ACC112 (cell line): ENCODE results near the gene ZNF800.

ENCODE experiments used
- H2AFZ ChIP-seq: fragments of 200-600 bp; sonication (generic); one replicate; pipeline ENCODE4 v1.6.0; 2017; ENCODE audit warnings: antibody characterized with exemption, low read length; ENCODE audit not compliant: unreplicated experiment
- H3K27ac ChIP-seq: fragments of 200-600 bp; sonication (generic); 2 replicates; pipeline ENCODE4 v1.5.1; 2014; ENCODE audit warnings: low read depth, mild to moderate bottlenecking, antibody characterized with exemption, low read length, moderate library complexity
- H3K27me3 ChIP-seq: fragments of 200-600 bp; sonication (generic); 2 replicates; pipeline ENCODE4 v1.6.1; 2014; ENCODE audit warnings: mild to moderate bottlenecking, antibody characterized with exemption, low read length, moderate library complexity, mixed read lengths; ENCODE audit not compliant: insufficient read depth
- H3K36me3 ChIP-seq: fragments of 200-600 bp; sonication (generic); 2 replicates; pipeline ENCODE4 v1.6.1; 2016; ENCODE audit warnings: mild to moderate bottlenecking, antibody characterized with exemption, low read length, moderate library complexity, mixed read lengths; ENCODE audit not compliant: insufficient read depth
- H3K4me1 ChIP-seq: fragments of 200-600 bp; sonication (generic); one replicate; pipeline ENCODE4 v1.6.1; 2016; ENCODE audit warnings: low read length, mixed read lengths; ENCODE audit not compliant: insufficient read depth, unreplicated experiment, control insufficient read depth
- H3K4me3 ChIP-seq: fragments of 200-600 bp; sonication (generic); 2 replicates; pipeline ENCODE4 v1.5.1; 2014; ENCODE audit warnings: mild to moderate bottlenecking, low read depth, low read length
- H3K79me2 ChIP-seq: fragments of 200-600 bp; sonication (generic); one replicate; pipeline ENCODE4 v1.6.0; 2016; ENCODE audit warnings: low read length; ENCODE audit not compliant: control insufficient read depth, unreplicated experiment, insufficient read depth

ZNF800 gene

DNA sequence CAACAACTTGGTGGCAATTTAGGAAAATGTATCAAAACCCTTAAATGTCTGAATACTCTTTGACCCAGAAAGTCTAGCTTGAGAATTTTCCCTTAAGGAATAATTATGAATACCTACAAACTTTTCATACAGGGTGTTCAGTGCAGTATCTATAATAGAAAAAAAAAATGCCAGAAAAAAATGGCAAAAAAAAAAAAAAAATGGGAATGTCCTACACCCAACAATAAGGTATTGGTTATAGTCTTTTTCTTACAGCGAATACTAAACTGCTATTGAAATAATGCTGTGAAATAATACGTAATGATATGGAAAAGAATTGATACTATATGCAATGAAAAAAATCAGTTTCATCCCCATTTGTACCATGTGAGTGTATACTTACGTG, 44.3 kb downstream of the ZNF800 start:
- Histone ChIP-seq H3K36me3 (no peaks in the 10 kb centered on the region; the same call in 1 of the 2 replicates), H2AFZ (peak overlapping the region; percentile 77), H3K4me3 (peak overlapping the region; percentile 80), H3K27ac (no peak overlapping the region), H3K79me2 (no peaks in the 10 kb centered on the region), H3K27me3 (no peaks in the 10 kb centered on the region), H3K4me1 (no peaks in the 10 kb centered on the region)

DNA sequence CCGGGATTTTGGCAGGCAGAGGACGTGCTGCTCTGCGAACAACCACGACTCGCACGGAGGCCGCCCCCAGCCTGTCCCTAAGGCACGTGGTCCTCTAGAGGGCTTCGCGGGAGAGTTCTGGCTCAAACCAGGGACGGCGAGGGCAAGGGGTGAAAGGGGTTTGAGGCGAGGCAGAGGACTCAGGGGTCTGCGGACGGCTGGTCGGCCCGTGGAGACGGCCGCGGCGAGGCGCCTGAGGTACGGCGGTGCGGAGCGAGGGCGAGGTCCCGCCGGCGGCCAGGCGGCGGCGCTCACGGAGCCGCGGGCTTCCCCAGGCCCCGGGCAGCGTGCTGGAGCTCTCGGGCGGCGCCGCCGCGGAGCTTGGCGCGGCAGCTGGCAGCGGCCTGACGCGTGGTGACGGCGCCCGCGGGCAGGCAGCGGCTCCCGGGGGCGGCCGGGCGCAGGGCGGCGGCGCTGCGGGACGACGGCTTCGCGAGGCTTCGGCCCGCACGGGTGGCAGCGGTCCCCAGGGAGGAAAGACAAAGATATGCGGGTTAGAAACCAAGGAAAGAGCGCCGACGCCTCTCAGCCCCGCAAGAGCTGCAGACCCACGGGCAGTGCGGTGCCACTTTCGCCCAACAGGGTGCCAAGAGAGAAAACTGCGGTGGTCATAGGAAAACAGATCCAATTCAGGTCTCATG, 44.8 kb downstream of the ZNF800 start:
- Histone ChIP-seq H2AFZ (peak overlapping the region; percentile 77), H3K79me2 (no peaks in the 10 kb centered on the region), H3K4me3 (peak overlapping the region; percentile 80), H3K27ac (no peak overlapping the region), H3K36me3 (no peaks in the 10 kb centered on the region; the same call in 1 of the 2 replicates), H3K27me3 (no peaks in the 10 kb centered on the region), H3K4me1 (no peaks in the 10 kb centered on the region)

DNA sequence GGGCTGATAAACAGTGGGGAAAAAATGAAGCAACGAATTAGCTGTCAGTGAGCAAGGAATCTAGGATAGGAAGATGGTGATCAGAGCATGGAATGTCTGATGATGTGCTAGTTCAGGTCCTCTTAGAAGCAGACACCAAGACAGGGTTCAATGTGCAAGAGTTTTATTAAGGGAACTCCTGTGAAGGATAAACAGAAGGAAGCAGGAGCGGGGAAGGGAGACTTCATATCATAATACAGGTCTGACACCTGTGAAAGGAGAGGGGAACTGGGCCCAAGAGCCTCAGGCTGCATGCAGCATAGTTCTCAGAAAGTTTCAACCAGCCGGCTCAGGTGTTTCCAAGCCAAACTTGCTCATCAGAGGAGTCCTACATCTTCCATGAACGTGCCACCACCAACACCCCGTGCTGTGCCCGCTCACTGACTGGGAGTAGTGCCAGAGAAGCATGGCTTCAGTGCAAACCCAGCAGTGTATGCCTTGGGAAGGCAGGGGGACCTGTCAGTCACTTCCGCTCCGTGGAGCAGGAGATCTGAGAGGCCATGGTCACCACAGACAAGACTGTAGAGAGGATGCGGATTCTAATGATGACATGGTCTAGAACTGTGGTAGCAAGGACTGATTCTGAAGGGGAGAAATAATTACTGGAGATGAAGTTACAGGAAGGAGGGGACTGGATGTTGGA, 45.8 kb downstream of the ZNF800 start:
- H3K27me3 ChIP-seq = no peaks in the 10 kb centered on the region
- no peaks in the 10 kb centered on the region for H3K4me1 ChIP-seq
- H3K4me3 ChIP-seq = no peak overlapping the region
- H2AFZ ChIP-seq = no peak overlapping the region
- no peaks in the 10 kb centered on the region; the same call in 1 of the 2 replicates for H3K36me3 ChIP-seq
- H3K27ac ChIP-seq = no peak overlapping the region
- H3K79me2 ChIP-seq = no peaks in the 10 kb centered on the region

DNA sequence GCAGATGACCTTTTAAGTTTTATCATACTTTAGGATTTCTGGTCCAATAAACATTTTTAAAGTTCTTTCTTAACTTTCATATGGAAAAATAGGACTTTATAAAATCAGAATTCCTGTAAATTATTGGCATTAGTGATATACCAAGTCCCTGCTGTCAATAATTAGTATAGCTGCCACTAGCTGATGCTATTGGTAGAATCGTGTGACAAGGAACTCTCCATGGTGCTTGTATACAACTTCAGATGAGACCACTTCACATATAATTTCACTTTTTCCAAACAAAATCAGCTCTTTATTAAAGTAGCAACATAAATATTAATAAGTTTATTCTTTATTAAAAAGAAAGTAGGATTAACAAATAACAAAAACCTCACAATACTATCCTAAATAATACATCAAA, 49.9 kb downstream of the ZNF800 start:
- Histone ChIP-seq H3K27ac (no peak overlapping the region), H3K27me3 (peaks cover 9% of the 10 kb centered on the region), H2AFZ (no peak overlapping the region)

DNA sequence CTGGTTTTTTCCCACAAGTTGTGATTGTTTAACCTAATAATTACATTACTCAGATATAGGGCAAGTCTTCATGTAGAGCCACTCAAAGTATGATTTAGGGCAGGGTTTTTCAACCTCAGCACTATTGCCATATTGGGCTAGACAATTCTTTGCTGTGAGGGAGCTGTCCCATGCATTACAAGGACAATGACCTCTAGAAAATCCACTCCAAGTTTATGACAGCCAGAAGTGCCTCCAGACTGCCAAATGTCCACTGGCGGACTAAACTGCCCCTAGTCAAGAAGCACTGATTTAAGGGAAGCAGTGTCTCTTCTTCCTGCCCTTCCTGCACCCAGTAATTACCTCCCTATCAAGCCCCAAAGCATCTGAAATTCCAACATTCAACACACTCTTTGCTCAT, 54.4 kb downstream of the ZNF800 start:
- no peaks in the 10 kb centered on the region for H3K36me3 ChIP-seq
- H2AFZ ChIP-seq = no peak overlapping the region
- no peaks in the 10 kb centered on the region for H3K4me1 ChIP-seq
- no peak overlapping the region for H3K27ac ChIP-seq
- no peaks in the 10 kb centered on the region for H3K79me2 ChIP-seq
- no peak overlapping the region for H3K4me3 ChIP-seq
- H3K27me3 ChIP-seq = peaks cover 35% of the 10 kb centered on the region

More for the DNA sequence above, 49.9 kb downstream of the ZNF800 start:
- H3K79me2 ChIP-seq = no peaks in the 10 kb centered on the region
- no peaks in the 10 kb centered on the region for H3K4me1 ChIP-seq
- H3K36me3 ChIP-seq = no peaks in the 10 kb centered on the region; the same call in 1 of the 2 replicates
- no peak overlapping the region for H3K4me3 ChIP-seq

DNA sequence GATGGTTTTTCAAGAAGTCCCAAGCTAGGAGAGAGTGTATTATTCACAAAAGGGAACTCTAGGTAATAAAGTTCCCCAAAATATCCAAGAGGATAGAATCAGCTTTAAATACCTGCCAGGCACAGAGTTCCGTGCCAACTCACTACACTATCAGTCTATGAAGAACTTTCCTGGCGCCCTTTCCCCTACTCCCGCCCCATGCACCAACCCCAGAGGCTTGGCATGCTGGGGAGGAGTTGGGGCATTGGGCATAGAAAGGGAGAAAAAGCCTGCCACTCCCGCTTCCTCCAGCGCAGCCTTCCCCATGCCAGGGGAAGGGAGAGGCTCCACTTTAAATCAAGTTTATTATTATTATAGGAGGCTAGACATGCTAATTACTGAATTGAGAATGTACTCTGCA, 54.9 kb downstream of the ZNF800 start:
- H3K36me3 ChIP-seq = no peaks in the 10 kb centered on the region
- no peak overlapping the region for H3K27ac ChIP-seq
- peaks cover 40% of the 10 kb centered on the region for H3K27me3 ChIP-seq
- no peak overlapping the region for H3K4me3 ChIP-seq
- no peaks in the 10 kb centered on the region for H3K4me1 ChIP-seq
- no peak overlapping the region for H2AFZ ChIP-seq
- H3K79me2 ChIP-seq = no peaks in the 10 kb centered on the region

DNA sequence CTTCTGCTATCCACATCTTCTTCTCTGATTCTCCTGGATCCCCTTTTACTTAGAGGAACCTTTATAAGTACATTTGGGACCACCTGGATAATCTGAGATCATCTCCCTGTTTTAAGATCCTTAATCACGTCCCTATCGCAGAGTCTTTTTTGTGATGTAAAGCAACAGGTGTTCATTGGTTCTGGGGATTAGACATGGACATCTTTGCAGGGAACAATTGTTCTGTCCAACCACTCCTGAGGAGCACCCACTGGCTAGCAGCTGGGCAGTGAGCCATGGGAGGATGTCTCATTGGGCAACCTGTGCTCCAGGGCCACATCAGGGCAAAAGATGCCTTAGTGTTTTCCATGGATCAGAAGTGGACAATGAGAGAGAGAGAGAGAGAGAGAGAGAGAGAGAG, 56.0 kb downstream of the ZNF800 start:
- Histone ChIP-seq H3K4me3 (no peak overlapping the region), H3K4me1 (no peaks in the 10 kb centered on the region), H2AFZ (no peak overlapping the region), H3K27me3 (peaks cover 50% of the 10 kb centered on the region), H3K79me2 (no peaks in the 10 kb centered on the region), H3K27ac (no peak overlapping the region), H3K36me3 (no peaks in the 10 kb centered on the region)

DNA sequence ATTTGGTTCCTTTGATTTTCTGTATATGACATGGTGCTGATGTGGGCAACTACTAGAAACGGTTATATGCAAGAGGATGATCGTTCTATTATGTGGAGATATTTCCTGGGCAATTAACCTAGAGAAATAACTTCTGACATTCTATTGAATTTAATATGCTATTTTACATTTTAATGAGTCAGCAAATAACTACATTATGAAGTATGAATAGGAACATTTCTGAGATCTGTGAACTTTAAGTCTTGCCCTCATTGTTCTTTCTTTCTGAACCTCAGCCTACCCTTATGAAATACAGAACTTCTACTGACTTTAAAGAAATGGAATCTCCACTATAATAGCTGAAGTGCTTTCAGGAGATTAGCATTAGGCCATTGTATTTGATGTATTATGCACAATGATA, 59.6 kb downstream of the ZNF800 start:
- no peak overlapping the region for H2AFZ ChIP-seq
- H3K4me3 ChIP-seq = no peak overlapping the region
- H3K27ac ChIP-seq = no peak overlapping the region
- H3K36me3 ChIP-seq = no peaks in the 10 kb centered on the region
- H3K4me1 ChIP-seq = no peaks in the 10 kb centered on the region
- no peaks in the 10 kb centered on the region for H3K79me2 ChIP-seq
- H3K27me3 ChIP-seq = peaks cover 66% of the 10 kb centered on the region

DNA sequence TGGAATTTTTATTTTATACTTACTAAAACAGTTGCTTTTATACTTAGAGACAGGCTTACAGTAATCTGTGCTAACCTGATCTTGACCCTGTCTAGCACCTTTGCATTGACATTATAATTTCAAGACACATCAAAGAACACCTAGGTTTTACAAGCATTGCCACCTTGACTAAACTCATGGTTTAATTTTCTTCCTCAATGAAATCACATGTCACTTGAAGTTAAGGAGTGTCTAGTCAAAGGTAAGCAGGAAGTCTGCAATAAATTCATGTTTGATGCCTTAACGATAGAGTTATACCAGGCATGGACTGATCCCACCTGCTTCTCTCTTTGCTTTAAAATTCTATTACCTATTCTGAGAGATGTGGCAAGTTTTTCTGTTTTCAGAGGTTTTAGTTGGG, 62.4 kb downstream of the ZNF800 start:
- Histone ChIP-seq H3K27ac (no peak overlapping the region), H3K4me3 (no peak overlapping the region), H3K36me3 (no peaks in the 10 kb centered on the region), H3K79me2 (no peaks in the 10 kb centered on the region), H3K4me1 (no peaks in the 10 kb centered on the region), H3K27me3 (peaks cover 70% of the 10 kb centered on the region), H2AFZ (no peak overlapping the region)

DNA sequence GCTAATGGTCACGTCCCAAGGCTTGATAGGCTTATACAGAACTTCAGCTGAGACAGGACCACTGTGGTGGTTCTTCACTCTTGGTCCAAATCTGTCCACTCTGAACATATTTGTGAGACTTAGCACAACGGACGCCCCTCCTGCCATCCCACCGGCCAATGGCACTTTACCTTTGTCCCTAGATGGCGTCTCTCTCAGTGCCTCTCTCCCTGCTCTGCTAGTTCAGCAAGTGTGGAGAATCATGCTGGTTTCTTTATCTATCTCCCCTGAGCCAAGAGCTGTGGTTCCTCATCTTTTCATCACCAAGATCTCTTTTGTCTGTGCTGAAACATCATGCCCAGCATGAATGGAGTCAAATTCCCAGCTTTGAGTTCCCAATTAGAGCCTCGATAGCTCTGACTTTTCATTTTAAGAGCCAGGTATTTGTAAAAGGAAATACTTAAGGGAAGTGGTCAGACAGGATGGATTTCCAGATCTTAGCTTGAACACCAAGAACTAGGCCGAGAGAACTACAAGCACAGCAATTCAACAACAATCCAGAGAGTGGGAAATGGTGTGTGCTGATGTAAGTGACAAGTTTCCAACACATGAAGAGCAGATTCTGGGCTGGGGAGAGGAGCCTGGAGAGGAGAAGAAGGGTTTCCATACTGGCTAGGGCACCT, 69.5 kb downstream of the ZNF800 start:
- H2AFZ ChIP-seq = no peak overlapping the region

DNA sequence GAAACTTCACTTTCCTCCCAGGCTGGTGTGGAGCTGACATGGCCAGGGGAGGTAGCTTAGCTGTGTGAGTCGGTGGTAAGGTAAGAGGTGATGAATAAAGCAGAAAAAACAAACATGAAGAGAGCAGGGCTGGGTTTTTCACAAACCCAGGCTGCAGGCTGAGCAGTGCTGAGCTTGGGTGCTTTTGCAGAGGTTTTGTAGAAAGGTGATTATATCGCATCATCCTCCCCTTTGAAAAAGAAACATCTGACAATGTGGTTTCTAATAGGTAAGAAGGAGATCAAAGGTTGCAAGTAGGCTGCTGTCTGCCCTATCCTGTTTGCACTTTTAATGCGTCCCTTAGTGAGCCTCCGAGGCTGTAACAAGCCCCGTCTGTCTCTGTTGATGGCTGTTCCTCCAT, 70.2 kb downstream of the ZNF800 start:
- Histone ChIP-seq H3K4me1 (no peaks in the 10 kb centered on the region), H2AFZ (no peak overlapping the region), H3K36me3 (no peaks in the 10 kb centered on the region), H3K27ac (no peak overlapping the region), H3K27me3 (peaks cover 55% of the 10 kb centered on the region), H3K79me2 (no peaks in the 10 kb centered on the region), H3K4me3 (no peak overlapping the region)

More for the DNA sequence above, 69.5 kb downstream of the ZNF800 start:
- Histone ChIP-seq H3K4me3 (no peak overlapping the region), H3K27me3 (peaks cover 55% of the 10 kb centered on the region), H3K36me3 (no peaks in the 10 kb centered on the region), H3K4me1 (no peaks in the 10 kb centered on the region), H3K79me2 (no peaks in the 10 kb centered on the region), H3K27ac (no peak overlapping the region)
